HFF-Myc (cell line): ENCODE data around the gene CA11.
A peak's percentile ranks its signal among the peaks of the same experiment; 100 is the strongest.
"Not testable (repeated sequence)": the region's sequence is repeated elsewhere in the genome, so short reads cannot be mapped to it uniquely, and the experiment has no call there.

Experiments used
- DNase-seq: peaks from one replicate; pipeline ENCODE4 v3.0.0-alpha.2; 2011; ENCODE audit warnings: low read depth; ENCODE audit errors: extremely low read depth
- H3K4me3 ChIP-seq: replicated peaks from 2 replicates; pipeline ENCODE4 v1.5.1; 2011; ENCODE audit warnings: low read depth, mild to moderate bottlenecking, control low read depth, low read length
- CTCF ChIP-seq: IDR thresholded peaks from 2 replicates; pipeline ENCODE4 v1.5.1; 2012; ENCODE audit warnings: mild to moderate bottlenecking, low read depth, low read length, control low read depth; ENCODE audit errors: missing control alignments

The CA11 gene

GRCh38 chr19:48681127-48681470, 35.1 kb upstream of the CA11 start:
- no peak for DNase-seq
- no peak for TF ChIP-seq CTCF
- H3K4me3 ChIP-seq: no peak overlapping the region

DNA sequence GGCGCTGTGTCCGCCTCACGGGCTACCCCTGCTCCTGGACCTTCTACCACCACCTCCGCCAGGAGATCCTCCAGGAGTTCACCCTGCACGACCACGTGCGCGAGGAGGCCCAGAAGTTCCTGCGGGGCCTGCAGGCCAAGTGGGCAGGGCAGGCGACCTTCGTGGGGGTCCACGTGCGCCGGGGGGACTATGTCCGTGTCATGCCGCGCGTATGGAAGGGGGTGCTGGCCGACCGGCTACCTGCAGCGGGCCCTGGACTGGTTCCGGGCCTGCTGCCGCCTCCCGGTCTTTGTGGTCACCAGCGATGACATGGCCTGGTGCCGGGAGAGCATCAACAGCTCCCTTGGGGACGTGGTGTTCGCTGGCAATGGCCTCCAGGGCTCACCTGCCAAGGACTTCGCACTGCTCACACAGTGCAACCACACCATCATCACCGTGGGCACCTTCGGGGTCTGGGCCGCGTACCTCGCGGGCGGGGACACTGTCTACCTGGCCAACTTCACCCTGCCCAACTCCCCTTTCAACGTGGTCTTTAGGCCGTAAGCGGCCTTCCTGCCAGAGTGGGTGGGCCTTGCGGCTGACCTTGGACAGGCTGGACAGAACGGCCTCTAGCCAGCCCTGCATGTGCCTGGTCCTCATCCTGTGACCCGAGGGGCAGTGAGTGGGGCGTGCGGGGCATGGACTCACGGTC, 34.6 kb upstream of the CA11 start:
- no peak for TF ChIP-seq CTCF
- H3K4me3 ChIP-seq: no peak overlapping the region
- no peak for DNase-seq

DNA sequence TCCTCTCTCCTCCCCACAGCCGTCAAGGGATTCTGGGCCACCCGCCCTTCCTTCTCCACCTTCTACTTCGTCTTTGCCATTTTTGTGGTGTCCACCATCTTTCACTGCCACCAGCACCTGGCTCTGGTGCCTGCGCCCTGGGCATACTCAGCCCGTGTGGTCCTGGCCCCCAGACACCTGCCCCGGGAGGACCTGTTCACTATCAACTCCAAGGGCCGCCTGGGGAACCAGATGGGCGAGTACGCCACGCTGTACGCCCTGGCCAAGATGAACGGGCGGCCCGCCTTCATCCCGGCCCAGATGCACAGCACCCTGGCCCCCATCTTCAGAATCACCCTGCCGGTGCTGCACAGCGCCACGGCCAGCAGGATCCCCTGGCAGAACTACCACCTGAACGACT, 34.0 kb upstream of the CA11 start:
- not testable (repeated sequence) for DNase-seq, H3K4me3 ChIP-seq

DNA sequence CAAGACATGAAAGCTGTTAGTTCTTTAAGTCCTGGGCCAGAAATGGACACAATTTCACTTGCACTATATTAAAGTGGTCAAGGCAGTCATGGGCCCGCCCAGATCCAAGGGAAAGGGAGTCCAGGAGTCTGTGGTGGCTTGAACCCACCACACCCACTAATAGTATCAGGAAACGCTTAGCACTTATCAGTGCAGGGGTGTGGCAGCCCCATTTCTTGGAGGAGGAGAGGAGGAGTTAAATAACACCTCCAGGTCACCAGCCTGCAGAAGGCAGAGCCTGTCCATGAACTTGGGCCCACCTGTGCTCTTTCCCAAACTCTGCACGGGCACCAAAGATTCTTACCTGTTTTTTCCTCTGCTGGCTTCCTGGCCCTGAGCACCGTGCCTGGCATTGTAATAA, 32.2 kb upstream of the CA11 start:
- no peak overlapping the region for H3K4me3 ChIP-seq
- no peak for DNase-seq
- no peak for TF ChIP-seq CTCF

- no peak for DNase-seq
- no peak for TF ChIP-seq CTCF
Measured at GRCh38 chr19:48676887-48677286, 30.9 kb upstream of the CA11 start.

GRCh38 chr19:48676487-48676886, 30.5 kb upstream of the CA11 start:
- no peak for DNase-seq
- H3K4me3 ChIP-seq: no peak overlapping the region
- no peak for TF ChIP-seq CTCF

More at GRCh38 chr19:48676887-48677286, 30.9 kb upstream of the CA11 start:
- H3K4me3 ChIP-seq: no peak overlapping the region

DNA sequence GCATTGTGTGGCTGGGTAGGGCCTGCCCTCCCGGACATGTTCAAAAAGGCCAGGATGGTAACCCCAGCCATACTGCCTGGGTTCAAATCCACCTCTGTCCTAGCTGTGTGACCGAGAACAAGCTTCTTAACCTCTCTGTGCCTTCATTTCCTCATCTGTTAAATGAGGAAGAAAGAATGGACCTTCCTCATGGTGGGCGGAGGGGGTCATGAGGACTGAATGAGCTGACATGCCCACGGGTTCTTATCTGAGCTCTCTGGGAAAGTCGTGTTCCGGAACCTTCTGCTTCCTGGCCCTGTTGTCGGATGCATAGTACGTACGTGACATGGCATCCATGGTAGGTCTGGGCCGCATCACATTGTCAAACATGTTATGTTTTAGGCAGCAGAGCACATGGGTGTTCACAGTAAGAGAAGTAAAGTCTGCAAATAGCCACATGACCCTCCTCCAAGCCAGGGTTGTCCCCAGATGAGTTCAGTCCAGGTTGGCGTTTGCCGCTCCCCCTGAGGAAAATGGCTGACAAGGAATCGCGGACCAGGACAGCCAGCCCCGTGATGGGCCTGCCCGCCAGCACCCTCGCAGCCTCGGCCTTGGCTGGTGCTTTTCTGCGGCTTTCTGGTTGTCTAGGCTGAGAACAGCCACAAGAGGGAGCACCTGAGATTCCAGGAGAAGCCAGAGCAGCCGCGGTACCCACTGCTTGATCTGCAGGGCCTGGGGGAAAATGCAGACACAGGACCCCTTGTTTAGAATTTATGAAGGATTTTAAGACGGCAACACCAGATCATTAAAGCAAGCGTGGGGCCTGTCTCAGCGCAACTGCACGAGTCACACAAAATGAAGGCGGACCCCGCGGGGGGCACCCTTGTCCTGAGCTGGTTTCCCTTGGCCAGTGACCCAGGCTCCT, 29.2 kb upstream of the CA11 start:
- no peak overlapping the region for H3K4me3 ChIP-seq
- DNase-seq: peak; percentile 65
- peak; percentile 89 for TF ChIP-seq CTCF
